H1 (cell line): ENCODE measurements around the gene VPS13C. TPM values are rescaled to one million over a fixed set of nuclear protein-coding genes. Genes with fewer than 3 reads are reported as not detected.

Source experiments
- CTCF ChIA-PET: fragments of 300-600 bp; sonication (Branson Sonifier 250); formaldehyde crosslinking; loops from one replicate; lab custom pipeline; 2021; ENCODE audit not compliant: partially characterized antibody; lab: Charles Lee
- POLR2A ChIA-PET: fragments of 300-600 bp; sonication (Branson Sonifier 250); formaldehyde crosslinking; loops from one replicate; lab custom pipeline; 2021; ENCODE audit warnings: inconsistent platforms; ENCODE audit not compliant: partially characterized antibody; lab: Charles Lee
- DNase-seq, 2 experiments: peaks; one replicate each; pipeline versions ENCODE4 v3.0.0 to v3.0.0-alpha.2; 2010 to 2022; ENCODE audit warnings: low spot score in 2 of 2, low read depth in 1 of 2, mixed read lengths in 1 of 2
- FAIRE-seq: peaks from 2 replicates; lab custom pipeline; 2011; peaks lifted over from hg19 to GRCh38; lab: Jason Lieb, UNC
- H2AFZ ChIP-seq: 2 replicates; pipeline ENCODE4 v1.8.1; 2012; ENCODE audit warnings: low read length, inconsistent platforms
- H2AK5ac ChIP-seq: 2 replicates; pipeline ENCODE4 v1.6.1; 2013; ENCODE audit warnings: low read depth, low read length
- H2BK120ac ChIP-seq: replicated peaks from 2 replicates; pipeline ENCODE3; 2013; ENCODE audit warnings: low read depth, low read length, inconsistent platforms
- H2BK12ac ChIP-seq: 2 replicates; pipeline ENCODE4 v1.6.1; 2013; ENCODE audit warnings: low read depth, low read length
- H2BK15ac ChIP-seq: 2 replicates; pipeline ENCODE4 v1.6.1; 2013; ENCODE audit warnings: low read length
- H2BK20ac ChIP-seq: 2 replicates; pipeline ENCODE4 v1.6.1; 2013; ENCODE audit warnings: low read length
- H2BK5ac ChIP-seq: 2 replicates; pipeline ENCODE4 v1.6.1; 2013; ENCODE audit warnings: low read depth, low read length
- H3K14ac ChIP-seq: 2 replicates; pipeline ENCODE4 v1.6.1; 2013; ENCODE audit warnings: inconsistent platforms; ENCODE audit not compliant: insufficient read length
- H3K18ac ChIP-seq: 2 replicates; pipeline ENCODE4 v1.6.1; 2013; ENCODE audit warnings: low read length; ENCODE audit errors: extremely low read depth
- H3K23ac ChIP-seq: 2 replicates; pipeline ENCODE4 v1.6.1; 2013; ENCODE audit warnings: inconsistent platforms; ENCODE audit not compliant: insufficient read length
- H3K23me2 ChIP-seq: 2 replicates; pipeline ENCODE4 v1.6.1; 2013; ENCODE audit warnings: low read depth, low read length
- H3K27ac ChIP-seq: 2 replicates; pipeline ENCODE4 v1.6.1; 2011; ENCODE audit warnings: low read depth, low read length, inconsistent platforms
- H3K27me3 ChIP-seq, 4 experiments: replicated peaks in 1 of 4; 1 replicate in 1 of 4; 2 replicates in 3 of 4; pipeline versions ENCODE4 v1.6.1 to v1.8.1; 2011 to 2013; ENCODE audit warnings: low read length in 3 of 4, mild to moderate bottlenecking in 3 of 4, inconsistent platforms in 2 of 4, mixed read lengths in 2 of 4, moderate library complexity in 1 of 4; ENCODE audit not compliant: control insufficient read depth in 3 of 4, insufficient read depth in 3 of 4; ENCODE audit errors: extremely low read depth in 1 of 4
- H3K36me3 ChIP-seq, 4 experiments: 2 replicates each; pipeline versions ENCODE4 v1.6.1 to v1.8.1; 2011 to 2013; ENCODE audit warnings: mild to moderate bottlenecking in 4 of 4, low read length in 3 of 4, moderate library complexity in 2 of 4, control low read depth in 1 of 4, inconsistent platforms in 1 of 4; ENCODE audit not compliant: insufficient read depth in 4 of 4, control insufficient read depth in 2 of 4
- H3K4ac ChIP-seq: replicated peaks from 2 replicates; pipeline ENCODE3; 2013; ENCODE audit warnings: low read length, low read depth, mixed read lengths, inconsistent platforms; ENCODE audit not compliant: insufficient read length
- H3K4me1 ChIP-seq, 4 experiments: replicated peaks in 1 of 4; 1 replicate in 1 of 4; 2 replicates in 3 of 4; pipeline versions ENCODE4 v1.6.1 to v1.8.1; 2011 to 2013; ENCODE audit warnings: low read length in 3 of 4, inconsistent platforms in 2 of 4, mixed read lengths in 1 of 4; ENCODE audit not compliant: insufficient read depth in 4 of 4, control insufficient read depth in 3 of 4
- H3K4me2 ChIP-seq, 2 experiments: 2 replicates each; pipeline versions ENCODE4 v1.6.1 to v1.8.1; 2011 to 2013; ENCODE audit warnings: low read depth in 2 of 2, low read length in 2 of 2, control low read depth in 1 of 2, inconsistent platforms in 1 of 2, mild to moderate bottlenecking in 1 of 2; ENCODE audit not compliant: insufficient read depth in 1 of 2
- H3K4me3 ChIP-seq, 4 experiments: fragments of 200-600, 300-600 bp in 1 of 4; sonication (generic), shearing (Covaris generic), sonication (Bioruptor Twin) in 1 of 4; 2 replicates each; pipeline versions ENCODE4 v1.5.1 to v1.8.1; 2011 to 2016; ENCODE audit warnings: low read length in 4 of 4, low read depth in 3 of 4, control low read depth in 2 of 4, inconsistent platforms in 2 of 4, mild to moderate bottlenecking in 2 of 4, mixed read lengths in 1 of 4, moderate library complexity in 1 of 4; ENCODE audit not compliant: insufficient read depth in 2 of 4; ENCODE audit errors: extremely low read depth in 1 of 4
- H3K56ac ChIP-seq: replicated peaks from 2 replicates; pipeline ENCODE3; 2013; ENCODE audit warnings: low read depth, mild to moderate bottlenecking, mixed read lengths, low read length, inconsistent platforms; ENCODE audit not compliant: insufficient read length
- H3K79me1 ChIP-seq: 2 replicates; pipeline ENCODE4 v1.6.1; 2013; ENCODE audit warnings: low read depth, low read length, control low read depth
- H3K79me2 ChIP-seq, 2 experiments: 2 replicates each; pipeline versions ENCODE4 v1.6.1 to v1.8.1; 2012 to 2013; ENCODE audit warnings: low read length in 2 of 2, mild to moderate bottlenecking in 2 of 2, inconsistent platforms in 1 of 2; ENCODE audit not compliant: insufficient read depth in 2 of 2, control insufficient read depth in 1 of 2
- H3K9ac ChIP-seq, 4 experiments: replicated peaks in 1 of 4; 1 replicate in 1 of 4; 2 replicates in 3 of 4; pipeline versions ENCODE4 v1.6.1 to v1.8.1; 2011 to 2013; ENCODE audit warnings: low read depth in 3 of 4, low read length in 3 of 4, control low read depth in 2 of 4, mild to moderate bottlenecking in 2 of 4, moderate library complexity in 2 of 4, inconsistent platforms in 1 of 4; ENCODE audit errors: extremely low read depth in 1 of 4
- H3K9me3 ChIP-seq, 2 experiments: 2 replicates each; pipeline versions ENCODE4 v1.6.1 to v1.8.1; 2012 to 2013; ENCODE audit warnings: mild to moderate bottlenecking in 2 of 2, moderate library complexity in 2 of 2, control low read depth in 1 of 2, inconsistent platforms in 1 of 2, low read depth in 1 of 2, low read length in 1 of 2, mixed read lengths in 1 of 2; ENCODE audit not compliant: insufficient read depth in 2 of 2
- H4K20me1 ChIP-seq, 2 experiments: replicated peaks in 1 of 2; 2 replicates each; pipeline versions ENCODE3 to v1.8.1; 2011 to 2013; ENCODE audit warnings: inconsistent platforms in 2 of 2, low read length in 2 of 2, mild to moderate bottlenecking in 1 of 2; ENCODE audit not compliant: insufficient read depth in 2 of 2, control insufficient read depth in 1 of 2
- H4K5ac ChIP-seq: 2 replicates; pipeline ENCODE4 v1.6.1; 2013; ENCODE audit warnings: low read length, low read depth, mixed read lengths, inconsistent platforms; ENCODE audit not compliant: insufficient read length
- H4K8ac ChIP-seq: 2 replicates; pipeline ENCODE4 v1.8.0; 2013; ENCODE audit warnings: mild to moderate bottlenecking, moderate library complexity, low read length, inconsistent platforms; ENCODE audit not compliant: insufficient read depth; ENCODE audit errors: extremely low read depth
- H4K91ac ChIP-seq: replicated peaks from 2 replicates; pipeline ENCODE3; 2013; ENCODE audit warnings: low read length, mixed read lengths, inconsistent platforms; ENCODE audit not compliant: insufficient read length
- FOSL1 ChIP-seq: IDR thresholded peaks from 2 replicates; pipeline ENCODE4 v1.6.1; 2011; ENCODE audit warnings: mild to moderate bottlenecking, low read depth, low read length, moderate library complexity; ENCODE audit not compliant: insufficient read depth
- KDM5A ChIP-seq: fragments of 200-600 bp; IDR thresholded peaks from 2 replicates; pipeline ENCODE4 v1.7.1; 2012; ENCODE audit warnings: mild to moderate bottlenecking, low read length, inconsistent platforms, mixed read lengths
- RXRA ChIP-seq: IDR thresholded peaks from 2 replicates; pipeline ENCODE4 v1.6.1; 2011; ENCODE audit warnings: low read depth, mild to moderate bottlenecking, low read length, moderate library complexity; ENCODE audit not compliant: insufficient read depth
- WGBS, 2 experiments: shearing (Covaris generic) in 1 of 2; methylation state at CpG; one replicate each; pipeline versions ENCODE4 v1.1.6 to v1.1.7; 2013 to 2015; ENCODE audit warnings: low lambda C conversion rate in 2 of 2, mixed read lengths in 2 of 2, inconsistent platforms in 1 of 2, low coverage in 1 of 2, missing lambda C conversion rate in 1 of 2; ENCODE audit not compliant: insufficient replicate concordance in 2 of 2, insufficient coverage in 1 of 2, insufficient read length in 1 of 2; ENCODE audit errors: extremely low coverage in 1 of 2, missing lambda C conversion rate in 1 of 2; 5-methylcytosine and 5-hydroxymethylcytosine counted together
- polyA plus RNA-seq, 7 experiments: library from polyadenylated mRNA; depleted of rRNA in 3 of 7; stranded (reverse) in 5 of 7; unstranded in 2 of 7; fragments of >200 nt in 5 of 7; fragments of 200-250 nt in 2 of 7; gene quantifications; 1 replicate in 5 of 7; 2 replicates in 1 of 7; 4 replicates in 1 of 7; pipeline versions ENCODE4 v1.2.1 to v1.2.3, GENCODE V29; 2011 to 2013; ENCODE audit warnings: missing spikeins in 2 of 7, mixed read lengths in 2 of 7
- total RNA-seq: library from RNA; stranded (reverse); fragmentation: NEBNext Ultra II Directional; extraction: Animal tissue kit (Norgen Biotek cat#: 25700); gene quantifications from 2 replicates; pipeline ENCODE4 v1.2.1, GENCODE V29; 2021

VPS13C gene
- total and polyA plus RNA-seq, 2 of the 8 experiments (the other 6 are each of a cell fraction or from before 2014, with no cell fraction given) = 4.8 to 18.8 TPM

DNA sequence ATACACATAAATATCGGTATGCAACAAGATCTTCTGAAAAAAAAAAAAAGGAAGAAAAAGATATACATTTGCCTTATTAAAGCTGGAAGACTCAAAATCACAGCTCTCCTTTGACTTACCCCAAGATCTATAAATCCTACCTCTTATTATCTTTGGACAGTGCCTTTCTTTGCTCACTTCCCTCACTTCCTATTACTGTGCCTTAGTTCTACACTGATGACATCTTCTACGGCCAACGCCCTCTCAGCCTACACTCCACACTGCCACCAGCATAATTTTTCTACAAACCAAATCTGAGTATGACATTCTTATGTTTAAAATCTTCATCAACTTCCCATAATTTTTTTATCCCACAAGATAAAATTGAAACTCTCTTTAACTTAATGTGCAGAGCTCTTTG is 137.1 kb downstream of the VPS13C start:
- CTCF ChIA-PET = no interaction called here
- no peak overlapping the region for H4K8ac ChIP-seq
- no peak overlapping the region for H3K14ac ChIP-seq
- no peaks in the 10 kb centered on the region for H3K23me2 ChIP-seq
- H3K23ac ChIP-seq = no peak overlapping the region
- no peak overlapping the region for H2BK120ac ChIP-seq
- WGBS, 2 experiments = 92% methylated on average over 3 of the region's 3 CpGs; no CpG with 5 or more reads in 1 of the 2 experiments
- H3K36me3 ChIP-seq = no peaks in the 10 kb centered on the region; a peak in 1 of 8 replicates
- H4K5ac ChIP-seq = no peak overlapping the region
- no peak overlapping the region for H2BK15ac ChIP-seq
- H2BK12ac ChIP-seq = no peak overlapping the region
- H2AK5ac ChIP-seq = no peak overlapping the region
- H3K79me2 ChIP-seq = no peaks in the 10 kb centered on the region
- no peak overlapping the region for H3K4me3 ChIP-seq
- no peak overlapping the region for H3K4ac ChIP-seq
- no peak overlapping the region for H3K56ac ChIP-seq
- H3K4me2 ChIP-seq = no peak overlapping the region
- no peaks in the 10 kb centered on the region for H3K4me1 ChIP-seq
- no peaks in the 10 kb centered on the region for H3K27me3 ChIP-seq
- H3K18ac ChIP-seq = no peak overlapping the region
- no peaks in the 10 kb centered on the region for H4K20me1 ChIP-seq
- no peak overlapping the region for H3K27ac ChIP-seq
- no peaks in the 10 kb centered on the region for H3K79me1 ChIP-seq
- H2BK20ac ChIP-seq = no peak overlapping the region
- H3K9me3 ChIP-seq = no peaks in the 10 kb centered on the region
- H4K91ac ChIP-seq = no peak overlapping the region
- H2BK5ac ChIP-seq = no peak overlapping the region
- no peak overlapping the region for H3K9ac ChIP-seq
- H2AFZ ChIP-seq = no peak overlapping the region
- TF ChIP-seq RXRA = no peak
- TF ChIP-seq FOSL1 = no peak
- TF ChIP-seq KDM5A = no peak
- TF ChIP-seq, all 59 proteins: peak for 0
- FAIRE-seq (no peak), DNase-seq (no peak)
- POLR2A ChIA-PET = no interaction called here
